NCI-H146 (cell line): Measurements from ENCODE around the gene DTNB.

Source experiments
- DNase-seq: peaks from one replicate; lab custom pipeline; 2025; lab: John Stamatoyannopoulos, UW

DTNB gene

GRCh38 chr2:25386971-25387875 is 286.2 kb downstream of the DTNB start:
- DNase-seq = no peak

- no peak for DNase-seq
Measured at GRCh38 chr2:25385910-25386309, 287.5 kb downstream of the DTNB start.

- DNase-seq = no peak
Measured at GRCh38 chr2:25383806-25384205, 289.6 kb downstream of the DTNB start.

GRCh38 chr2:25381502-25381901 is 291.9 kb downstream of the DTNB start:
- no peak for DNase-seq

GRCh38 chr2:25380586-25381375 is 292.6 kb downstream of the DTNB start:
- no peak for DNase-seq

- DNase-seq = no peak
Measured at GRCh38 chr2:25380023-25380422, 293.4 kb downstream of the DTNB start.

- no peak for DNase-seq
Measured at GRCh38 chr2:25379535-25379934, 293.8 kb downstream of the DTNB start.

GRCh38 chr2:25378731-25379490 is 294.5 kb downstream of the DTNB start:
- no peak for DNase-seq

GRCh38 chr2:25377822-25378421 is 295.5 kb downstream of the DTNB start:
- no peak for DNase-seq

GRCh38 chr2:25376750-25377621 is 296.4 kb downstream of the DTNB start:
- DNase-seq = peak; percentile 95

- DNase-seq = no peak
Measured at GRCh38 chr2:25375989-25376545, 297.3 kb downstream of the DTNB start.

GRCh38 chr2:25375371-25375988 is 297.9 kb downstream of the DTNB start:
- no peak for DNase-seq

GRCh38 chr2:25374827-25375226 is 298.6 kb downstream of the DTNB start:
- DNase-seq = no peak

GRCh38 chr2:25374411-25374810 is 299.0 kb downstream of the DTNB start:
- no peak for DNase-seq

GRCh38 chr2:25373269-25373981 is 300.0 kb downstream of the DTNB start:
- peak; percentile 19 for DNase-seq

GRCh38 chr2:25372405-25373268 is 300.7 kb downstream of the DTNB start:
- DNase-seq = no peak

GRCh38 chr2:25371253-25372241 is 301.8 kb downstream of the DTNB start:
- no peak for DNase-seq
